ENCODE data around the gene UNC5A.

- TF ChIP-seq CTCF (conservative IDR thresholded peaks at IDR 0.05), result no peak
- no peak for TF ChIP-seq ZFX (IDR thresholded peaks at IDR 0.05)
These were observed 68.1 kb downstream of the UNC5A start for GRCh38 chr5:176878463-176878862.

Data from C4-2B (cell line).